GM21367 (cell line): ENCODE measurements around the gene CHST15.

Experiments
- ATAC-seq: cut with Tn5 transposase; IDR thresholded peaks from one replicate; pipeline ENCODE4 v1.9.1; 2021; ENCODE audit not compliant: unreplicated experiment

The CHST15 gene

DNA sequence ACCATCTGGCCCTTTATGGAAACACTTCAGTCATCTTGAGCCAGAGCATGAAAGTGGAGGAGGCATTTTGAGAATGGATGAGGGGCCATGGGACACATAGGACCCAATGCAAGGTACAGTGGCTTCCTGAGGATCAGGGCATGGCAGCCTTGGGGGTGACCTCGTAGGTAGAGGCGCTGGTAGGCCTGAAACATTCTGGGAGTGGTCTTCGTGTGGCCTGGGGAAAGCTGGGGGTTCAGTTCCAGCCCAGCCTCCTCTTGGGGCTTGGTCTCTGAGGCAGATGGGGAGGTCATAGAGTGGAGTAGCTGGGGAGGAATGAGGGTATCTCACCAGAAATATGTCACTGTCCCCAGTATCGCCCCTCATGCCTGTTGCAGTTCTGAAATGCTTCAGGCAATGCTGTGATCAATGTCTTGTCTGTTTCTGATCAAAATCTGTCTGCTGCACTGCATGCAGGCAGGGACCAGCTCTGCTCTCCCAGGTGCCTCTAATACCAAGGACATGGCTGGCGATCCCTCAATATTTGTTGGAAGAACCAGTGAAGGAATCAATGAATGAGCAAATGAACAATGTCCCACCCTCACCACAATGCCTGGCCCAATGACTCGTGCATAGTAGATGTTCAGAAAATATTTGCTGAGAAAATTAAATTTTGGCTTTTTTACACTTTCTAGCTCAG lies 90.9 kb downstream of the CHST15 start:
- ATAC-seq, result no peak

DNA sequence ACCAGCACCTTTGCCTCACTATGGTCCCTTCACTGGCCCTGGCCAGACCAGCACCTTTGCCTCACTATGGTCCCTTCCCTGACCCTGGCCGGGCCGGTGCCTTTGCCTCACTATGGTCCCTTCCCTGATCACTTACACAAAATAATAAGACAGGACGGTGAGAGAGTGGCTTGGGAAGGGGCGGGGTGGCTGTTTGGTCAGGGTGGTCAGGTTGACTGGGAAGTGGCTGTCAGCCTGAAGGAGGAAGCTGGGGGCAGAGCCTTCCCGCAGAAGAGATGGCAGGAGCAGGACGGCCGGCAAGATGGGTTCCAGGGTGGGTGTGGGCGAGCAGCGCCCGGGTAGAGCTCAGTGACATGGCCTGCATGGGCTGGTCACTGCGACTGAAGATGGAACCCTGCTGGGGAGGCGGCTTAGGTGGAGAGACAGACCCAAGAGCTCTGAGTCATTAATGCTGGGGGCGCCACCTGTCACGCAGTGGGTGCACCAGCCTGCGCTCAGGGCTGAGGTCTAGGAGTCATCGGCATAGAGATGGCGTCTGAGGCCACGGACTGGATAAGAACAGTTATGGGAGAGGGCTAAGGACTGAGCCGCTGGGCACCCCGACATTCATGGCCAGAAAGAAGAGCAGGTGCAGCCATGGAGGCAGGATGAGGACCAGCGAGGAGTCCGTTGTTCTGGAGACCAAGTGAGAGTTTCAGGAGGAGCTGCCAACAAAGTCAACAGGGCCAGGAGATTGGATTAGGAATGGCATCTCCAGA lies 91.8 kb downstream of the CHST15 start:
- no peak for ATAC-seq

DNA sequence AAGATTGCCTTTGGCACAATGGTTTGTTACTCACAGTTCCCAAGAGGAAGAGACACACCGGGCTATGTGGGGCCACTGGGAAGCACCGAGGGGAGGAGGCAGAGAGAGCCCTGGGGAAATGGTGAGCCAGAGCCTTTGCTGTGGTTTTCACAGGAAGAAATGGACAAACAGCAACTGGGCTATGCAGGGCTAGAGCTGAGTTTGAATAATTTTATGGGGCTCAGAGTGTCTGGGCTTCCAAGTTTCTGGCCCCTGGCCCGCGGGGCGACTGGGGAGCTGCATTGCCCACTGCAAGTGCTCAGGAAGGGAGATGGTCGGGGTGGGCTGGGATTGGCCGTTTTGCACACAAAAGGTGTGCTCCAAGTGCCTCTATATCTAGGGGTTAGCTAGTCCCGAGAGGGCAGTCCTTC lies 92.6 kb downstream of the CHST15 start:
- no peak for ATAC-seq

DNA sequence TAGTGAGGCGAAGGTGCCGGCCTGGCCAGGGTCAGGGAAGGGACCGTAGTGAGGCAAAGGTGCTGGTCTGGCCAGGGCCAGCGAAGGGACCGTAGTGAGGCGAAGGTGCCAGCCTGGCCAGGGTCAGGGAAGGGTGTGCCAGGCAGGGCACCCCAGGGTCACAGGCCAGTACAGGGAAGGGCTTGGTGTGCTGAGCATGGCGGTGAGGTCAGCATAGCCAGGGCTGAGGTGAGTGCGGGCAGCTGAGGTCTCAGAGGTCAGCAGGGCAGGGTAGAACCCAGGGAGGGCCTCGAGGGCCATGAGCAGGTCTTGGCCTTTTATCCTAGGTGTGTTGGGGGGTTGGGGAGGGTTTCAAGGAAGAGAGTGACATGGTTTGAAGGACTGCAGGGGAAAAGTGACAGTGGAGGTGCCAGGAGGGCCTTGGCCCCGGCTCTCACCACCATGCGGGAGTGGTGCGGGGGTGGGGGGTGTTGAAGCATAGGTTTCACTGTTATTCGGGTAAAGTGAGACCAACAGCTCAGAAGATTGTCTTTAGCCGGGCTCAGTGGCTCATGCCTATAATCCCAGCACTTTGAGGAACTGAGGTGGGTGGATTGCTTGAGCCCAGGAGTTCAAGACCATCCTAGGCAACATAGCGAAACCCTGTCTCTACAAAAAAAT lies 93.3 kb downstream of the CHST15 start:
- ATAC-seq, result no peak

DNA sequence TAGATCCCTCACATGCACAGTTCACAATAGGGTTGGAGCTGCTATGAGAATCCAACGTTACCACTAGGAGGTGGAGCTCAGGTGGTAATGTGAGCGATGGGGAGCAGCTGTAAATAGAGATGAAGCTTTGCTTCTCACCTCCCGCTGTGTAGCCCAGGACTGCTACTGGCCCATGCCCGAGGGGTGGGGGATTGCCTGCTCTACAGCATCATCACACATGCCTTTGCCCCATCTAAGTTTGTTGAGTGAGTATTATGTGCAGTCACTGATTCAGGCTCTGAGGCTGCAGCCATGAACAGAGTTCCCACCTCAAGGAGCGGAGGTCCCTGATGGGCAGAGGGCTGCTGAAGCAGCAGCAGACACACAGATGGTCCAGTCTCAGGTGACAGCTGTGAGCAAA lies 94.1 kb downstream of the CHST15 start:
- no peak for ATAC-seq

DNA sequence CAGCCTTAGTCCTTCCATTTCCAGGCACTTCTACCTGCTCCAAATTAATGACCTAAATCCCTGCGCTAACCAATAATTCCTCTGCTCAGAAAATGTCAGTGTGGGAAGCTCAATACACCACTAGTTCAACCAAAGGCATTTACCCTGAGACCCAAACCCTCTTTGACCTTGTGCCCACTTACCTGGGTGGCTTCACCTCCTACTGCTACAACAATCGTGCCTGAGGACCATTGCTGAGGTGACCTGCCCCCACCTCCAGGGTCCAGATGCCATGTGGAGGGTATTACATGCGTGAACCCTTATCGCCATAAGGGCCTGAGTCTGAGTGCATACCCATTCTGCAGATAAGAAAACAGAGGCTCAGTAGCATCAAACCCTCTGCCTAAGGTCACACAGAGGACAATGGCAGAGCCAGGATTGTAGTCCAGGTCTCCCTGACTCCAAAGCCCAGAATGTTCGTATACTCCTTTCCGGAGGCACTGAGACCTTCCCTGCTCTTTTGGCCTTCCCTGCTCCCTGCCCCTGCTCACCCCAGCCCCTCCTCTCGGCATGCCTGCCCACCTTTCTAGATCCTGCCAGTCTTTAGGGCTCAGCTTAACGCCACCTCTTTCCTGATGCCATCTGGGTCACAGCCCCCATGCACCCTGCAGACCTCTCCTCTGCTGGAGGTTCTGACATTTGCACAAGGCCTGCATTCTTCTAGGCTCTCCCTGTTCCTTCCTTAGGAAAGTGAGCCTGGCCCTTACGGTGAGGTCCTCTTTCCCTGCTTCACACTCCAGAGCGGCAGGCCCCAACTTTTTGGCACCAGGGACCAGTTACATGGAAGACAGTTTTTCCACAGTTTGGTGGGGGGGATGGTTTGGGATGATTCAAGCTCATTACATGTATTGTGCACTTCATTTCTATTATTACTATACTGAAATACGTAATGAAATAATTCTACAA lies 94.9 kb downstream of the CHST15 start:
- ATAC-seq, result no peak

DNA sequence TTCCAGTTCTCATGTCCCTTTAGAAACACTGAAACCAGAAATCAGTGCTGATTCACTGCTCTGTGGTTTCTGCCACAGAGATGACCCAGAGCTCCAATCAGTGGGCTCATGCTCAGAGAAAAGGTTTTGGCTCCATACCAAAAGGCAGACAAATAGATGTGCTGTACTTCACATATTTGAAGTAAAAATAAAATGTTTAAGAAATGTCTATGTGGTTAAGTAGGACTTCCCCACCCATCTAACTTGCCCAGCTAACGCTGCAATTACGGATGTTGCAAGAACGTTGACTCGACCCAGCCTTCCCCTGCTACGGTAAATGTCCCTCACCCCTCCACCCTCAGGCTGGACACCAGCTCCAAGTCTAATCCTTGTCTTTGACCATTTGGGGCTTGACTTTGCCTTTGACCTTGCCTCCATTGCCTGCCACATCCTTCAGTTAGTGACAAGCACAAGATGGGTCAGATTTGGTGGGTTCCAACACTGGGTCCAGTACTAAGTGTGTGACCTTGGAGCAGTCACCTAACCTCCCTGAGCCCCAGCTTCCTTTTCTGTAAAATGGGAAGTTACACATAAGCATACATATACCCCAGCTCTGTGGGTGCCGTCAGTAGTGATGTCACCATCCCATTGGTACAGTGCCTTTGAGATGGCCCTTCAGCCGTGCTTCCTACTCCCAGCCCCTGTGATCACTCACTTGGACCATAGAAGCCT lies 95.8 kb downstream of the CHST15 start:
- ATAC-seq, result no peak

DNA sequence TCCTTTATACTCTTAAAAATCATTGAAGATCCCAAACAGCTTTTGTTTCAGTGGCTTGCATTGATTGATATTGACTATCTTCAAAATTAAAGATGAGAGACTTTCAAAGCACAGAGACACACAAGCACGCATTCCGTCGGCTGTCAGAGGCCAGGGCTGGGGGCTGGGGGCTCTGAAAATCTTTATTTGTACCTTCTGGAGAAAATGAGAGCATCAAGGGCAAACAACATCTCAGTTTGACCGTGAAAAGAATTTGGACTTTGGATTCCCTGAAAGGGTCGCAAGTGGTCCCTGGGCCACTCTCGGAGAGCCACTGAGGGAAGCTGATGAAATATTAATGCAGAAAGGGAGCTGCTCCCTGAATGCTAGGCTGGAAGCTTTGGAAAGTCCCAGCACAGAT lies 96.4 kb downstream of the CHST15 start:
- ATAC-seq, result no peak

DNA sequence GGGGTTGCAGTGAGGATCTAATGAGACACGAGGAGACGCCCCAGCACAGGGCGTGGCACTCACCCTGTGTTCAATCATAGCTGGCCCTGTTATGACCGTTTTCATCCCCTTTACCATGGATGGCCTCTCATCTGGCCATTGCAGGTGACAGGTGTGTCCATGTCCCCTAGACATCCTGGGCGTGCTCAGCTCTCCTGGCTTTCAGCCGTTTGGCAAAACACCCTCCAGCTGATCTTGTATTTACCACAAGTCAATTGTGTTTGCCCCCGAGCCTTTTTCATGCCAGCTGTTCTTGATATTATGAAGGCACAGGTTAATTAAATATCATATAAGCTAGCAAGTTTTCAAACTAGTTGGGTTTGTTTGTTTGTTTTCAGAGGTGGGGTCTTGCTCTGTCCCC lies 97.1 kb downstream of the CHST15 start:
- ATAC-seq, result no peak

DNA sequence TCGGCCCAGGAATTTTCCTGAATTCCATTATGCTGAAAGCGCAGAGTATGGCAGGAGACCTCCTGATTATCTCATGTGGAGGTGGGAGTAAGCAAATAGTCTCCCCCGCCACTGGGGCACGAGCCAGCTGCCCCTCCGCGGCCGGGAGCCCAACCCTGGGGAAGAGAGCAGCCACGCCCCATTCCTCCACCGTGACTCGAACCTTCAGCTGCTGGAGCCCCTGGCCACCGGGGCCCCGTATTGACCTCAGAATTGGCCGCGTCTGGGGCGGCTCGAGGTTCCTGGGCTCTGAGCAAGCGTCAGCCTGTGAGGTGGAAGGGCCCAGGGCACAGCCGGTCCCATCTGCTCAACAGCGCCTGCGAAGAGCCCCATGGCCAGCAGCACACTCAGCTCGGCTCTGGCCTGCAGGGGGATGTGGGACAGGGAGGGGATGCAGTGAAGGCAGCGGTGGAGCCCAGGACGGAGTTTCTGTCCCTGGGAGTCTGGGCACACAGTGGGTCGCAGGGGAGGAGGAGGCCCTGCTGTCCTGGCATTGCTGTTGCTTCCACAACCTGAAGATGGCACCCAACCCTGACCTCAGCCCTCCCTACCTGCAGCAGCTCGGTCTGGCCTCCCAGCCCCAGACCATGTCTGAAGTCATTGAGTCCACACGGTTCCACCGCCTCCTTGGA lies 97.8 kb downstream of the CHST15 start:
- ATAC-seq, result no peak

DNA sequence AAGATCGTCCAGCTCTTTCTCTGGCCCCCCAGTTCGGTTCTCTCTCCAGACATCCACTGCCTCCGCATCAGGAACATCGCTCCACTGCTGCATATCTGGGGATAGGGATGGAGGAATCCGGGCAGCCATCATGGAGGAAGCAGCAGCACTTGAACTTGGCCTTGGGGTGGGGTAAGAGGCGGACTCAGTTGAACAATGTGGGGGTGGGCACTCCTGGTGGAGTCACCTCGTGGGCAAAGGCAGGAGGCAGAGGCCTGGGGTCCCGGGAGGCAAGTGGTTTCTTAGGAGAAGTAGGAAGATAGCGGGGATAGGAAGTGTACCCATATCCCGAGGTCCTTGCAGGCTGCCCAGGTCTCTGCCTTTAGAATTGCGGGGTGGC lies 98.3 kb downstream of the CHST15 start:
- no peak for ATAC-seq

DNA sequence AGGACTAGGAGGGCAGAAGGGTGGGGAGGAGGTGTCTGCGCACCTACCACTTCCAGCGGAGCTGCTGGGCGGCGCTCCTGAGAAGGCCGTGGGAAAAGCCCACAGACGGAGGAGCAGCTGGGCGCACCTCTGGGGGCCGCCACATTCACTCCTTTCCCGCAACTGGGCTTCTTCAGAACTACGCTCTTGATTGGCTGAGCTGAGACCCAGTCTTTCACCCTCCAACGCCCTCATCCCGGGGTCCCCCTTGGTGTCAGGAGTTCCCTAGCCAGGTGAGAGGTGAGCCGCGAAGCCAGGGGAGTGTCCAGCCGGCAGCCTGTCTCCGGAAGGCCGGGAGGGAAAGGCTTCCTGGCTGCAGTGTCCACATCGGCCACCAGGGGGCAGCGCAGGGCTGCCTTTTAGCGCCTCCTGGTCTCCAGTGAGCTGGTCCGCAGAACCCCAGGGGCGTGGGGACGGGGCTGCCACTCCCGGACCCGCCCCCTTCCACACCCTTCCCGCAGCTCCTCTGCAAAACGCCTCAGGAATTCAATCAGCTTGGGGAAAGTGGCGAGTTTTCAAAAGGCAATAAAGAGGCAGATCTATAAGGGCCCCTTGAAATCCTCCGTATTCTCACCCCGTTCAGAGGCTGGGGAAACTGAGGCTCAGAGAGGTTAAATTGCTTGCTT lies 98.8 kb downstream of the CHST15 start:
- peak; percentile 63 for ATAC-seq

DNA sequence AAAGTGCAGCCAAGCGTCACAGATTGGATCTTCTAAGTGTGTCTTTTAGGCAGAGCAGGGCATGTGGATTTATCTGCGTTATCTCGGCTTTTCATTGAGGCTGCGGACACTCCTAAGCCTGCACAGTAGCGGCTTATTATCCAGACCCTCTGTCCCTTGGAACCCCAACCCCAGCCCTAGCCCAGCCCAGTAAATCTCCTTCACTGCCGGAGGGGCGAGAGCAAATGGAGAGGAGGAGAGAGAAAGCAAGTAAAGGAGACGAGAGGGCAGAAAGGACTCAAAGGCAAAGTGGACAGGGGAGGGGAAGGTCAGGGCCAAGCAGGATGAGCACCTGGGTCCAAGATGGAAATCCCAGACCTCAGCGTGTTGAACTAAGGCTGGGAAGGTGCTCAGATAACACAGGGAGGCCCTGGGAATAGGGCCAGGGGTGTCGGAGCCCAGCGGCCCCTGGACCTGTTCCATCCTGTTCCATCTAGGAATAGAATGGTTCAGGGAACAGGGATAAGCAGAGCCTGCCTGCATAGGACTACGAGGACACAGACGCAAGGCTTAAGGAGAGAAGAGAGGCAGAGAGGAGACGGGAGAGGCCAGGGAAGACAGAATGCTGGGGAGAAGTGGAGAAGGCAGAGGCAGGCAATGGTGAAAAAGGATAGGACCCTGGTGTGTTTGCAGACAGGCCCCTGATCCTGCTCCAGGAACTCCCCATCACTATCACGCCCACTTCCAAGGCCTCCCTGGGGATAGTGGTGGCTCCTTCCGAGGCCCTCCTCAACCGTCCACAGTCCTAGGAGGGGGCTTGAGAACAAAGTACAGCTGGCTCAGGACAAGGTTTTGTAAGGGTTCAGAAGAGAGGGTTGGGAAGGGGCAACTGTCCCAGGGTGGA lies 99.6 kb downstream of the CHST15 start:
- ATAC-seq, result no peak

DNA sequence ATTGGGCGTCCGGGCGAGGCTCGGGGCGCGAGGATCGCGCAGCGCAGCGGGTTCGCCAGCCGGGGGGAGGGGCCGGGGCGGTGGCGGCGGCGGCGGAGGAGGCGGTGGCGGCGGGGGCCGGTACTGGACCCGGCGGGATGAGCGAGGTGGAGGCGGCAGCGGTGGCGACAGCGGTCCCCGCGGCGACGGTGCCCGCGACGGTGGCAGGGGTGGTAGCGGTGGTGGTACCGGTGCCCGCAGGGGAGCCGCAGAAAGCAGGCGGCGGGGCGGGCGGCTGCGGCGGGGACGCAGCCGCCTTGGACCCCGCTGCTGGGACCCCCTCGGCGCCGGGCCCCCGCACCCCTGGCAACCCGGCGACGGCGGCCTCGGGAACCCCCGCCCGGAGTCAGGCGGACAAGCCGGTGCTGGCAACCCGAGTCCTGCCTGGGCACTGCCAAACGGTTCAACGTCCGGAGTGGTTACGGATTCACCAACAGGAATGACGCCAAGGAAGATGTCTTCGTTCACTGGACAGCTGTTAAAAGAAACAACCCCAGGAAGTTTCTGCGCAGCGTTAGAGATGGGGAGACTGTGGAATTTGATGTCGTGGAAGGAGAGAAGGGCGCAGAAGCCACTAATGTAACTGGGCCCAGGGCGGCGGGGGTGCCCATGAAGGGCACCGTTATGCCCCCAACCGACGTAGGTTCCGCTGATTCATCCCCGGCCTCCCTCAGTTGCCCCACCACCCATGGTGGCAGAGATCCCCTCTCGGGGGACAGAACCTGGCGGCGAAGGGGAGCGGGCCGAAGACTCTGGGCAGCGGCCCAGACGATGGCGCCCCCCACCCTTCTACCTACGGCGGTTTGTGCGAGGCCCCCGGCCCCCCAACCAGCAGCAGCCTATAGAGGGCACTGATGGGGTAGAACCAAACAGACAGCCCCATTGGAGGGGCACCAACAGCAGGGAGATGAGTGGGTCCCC lies 101.5 kb downstream of the CHST15 start:
- no peak for ATAC-seq

DNA sequence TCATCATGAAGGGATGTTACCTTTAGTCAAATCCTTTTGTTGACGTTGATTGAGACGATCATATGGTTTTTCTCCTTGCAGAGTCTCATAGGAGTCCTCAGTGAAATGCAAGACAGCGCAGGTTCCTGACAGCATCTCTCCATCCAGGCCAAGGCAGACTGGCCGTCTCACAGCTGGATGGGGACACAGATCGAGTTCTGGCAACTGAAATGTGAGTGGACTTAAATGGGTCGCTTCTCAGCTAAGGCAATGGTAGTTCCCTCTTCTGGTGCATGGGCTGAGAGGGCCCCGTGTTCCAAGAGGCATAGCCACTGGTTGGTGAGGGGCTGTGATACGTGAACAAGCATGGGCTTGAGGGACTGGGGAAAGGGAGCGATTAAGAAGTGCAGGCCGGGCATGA lies 102.5 kb downstream of the CHST15 start:
- no peak for ATAC-seq

DNA sequence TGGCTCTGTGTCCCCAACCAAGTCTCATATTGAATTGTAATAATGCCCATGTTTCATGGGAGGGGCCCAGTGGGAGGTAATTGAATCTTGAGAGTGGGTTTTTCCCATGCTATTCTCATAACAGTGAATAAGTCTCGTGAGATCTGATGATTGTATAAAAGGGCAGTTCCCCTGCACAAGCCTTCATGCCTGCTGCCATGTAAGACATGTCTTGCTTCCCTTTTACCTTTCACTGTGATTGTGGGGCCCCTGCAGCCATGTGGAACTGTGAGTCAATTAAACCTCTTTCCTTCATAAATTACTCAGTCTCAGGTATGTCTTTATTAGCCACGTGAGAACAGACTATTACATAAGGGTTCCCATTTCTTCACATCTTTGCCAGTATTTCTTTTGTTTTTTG lies 104.7 kb downstream of the CHST15 start:
- ATAC-seq, result no peak

DNA sequence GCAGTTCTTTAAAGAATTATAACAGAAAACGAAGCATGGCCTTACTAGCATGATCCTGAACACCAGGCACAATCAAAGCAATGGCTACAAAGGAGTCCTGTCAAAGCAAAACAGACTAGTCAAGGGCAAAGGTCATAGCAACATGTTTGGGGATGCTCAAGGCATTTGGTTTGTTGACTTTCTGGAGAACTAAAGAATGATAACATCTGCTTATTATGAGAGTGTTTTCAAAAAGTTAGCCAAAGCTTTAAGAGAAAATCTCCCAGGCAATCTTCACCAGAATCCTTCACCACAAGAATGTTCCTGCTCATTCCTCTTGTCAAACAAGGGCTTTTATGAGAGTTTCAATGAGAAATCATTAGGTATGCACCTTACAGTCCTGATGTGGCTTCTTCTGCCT lies 106.7 kb downstream of the CHST15 start:
- no peak for ATAC-seq
